SK-N-MC (cell line): ENCODE data around the gene MEGF8.

ENCODE experiments used
- EZH2 ChIP-seq: fragments of 200-600 bp; sonication (generic); IDR thresholded peaks from one replicate; pipeline ENCODE4 v1.6.1; 2017; ENCODE audit warnings: antibody characterized with exemption
- FOXP2 ChIP-seq: optimal IDR thresholded peaks from 2 replicates; pipeline ENCODE3; 2011; ENCODE audit warnings: mild to moderate bottlenecking, moderate library complexity; ENCODE audit not compliant: insufficient read depth; ENCODE audit errors: extremely low read length, control extremely low read depth
- POLR2AphosphoS5 ChIP-seq: IDR thresholded peaks from 2 replicates; pipeline ENCODE4 v1.6.1; 2012; ENCODE audit warnings: mild to moderate bottlenecking, low read depth, low read length, borderline replicate concordance

DNA sequence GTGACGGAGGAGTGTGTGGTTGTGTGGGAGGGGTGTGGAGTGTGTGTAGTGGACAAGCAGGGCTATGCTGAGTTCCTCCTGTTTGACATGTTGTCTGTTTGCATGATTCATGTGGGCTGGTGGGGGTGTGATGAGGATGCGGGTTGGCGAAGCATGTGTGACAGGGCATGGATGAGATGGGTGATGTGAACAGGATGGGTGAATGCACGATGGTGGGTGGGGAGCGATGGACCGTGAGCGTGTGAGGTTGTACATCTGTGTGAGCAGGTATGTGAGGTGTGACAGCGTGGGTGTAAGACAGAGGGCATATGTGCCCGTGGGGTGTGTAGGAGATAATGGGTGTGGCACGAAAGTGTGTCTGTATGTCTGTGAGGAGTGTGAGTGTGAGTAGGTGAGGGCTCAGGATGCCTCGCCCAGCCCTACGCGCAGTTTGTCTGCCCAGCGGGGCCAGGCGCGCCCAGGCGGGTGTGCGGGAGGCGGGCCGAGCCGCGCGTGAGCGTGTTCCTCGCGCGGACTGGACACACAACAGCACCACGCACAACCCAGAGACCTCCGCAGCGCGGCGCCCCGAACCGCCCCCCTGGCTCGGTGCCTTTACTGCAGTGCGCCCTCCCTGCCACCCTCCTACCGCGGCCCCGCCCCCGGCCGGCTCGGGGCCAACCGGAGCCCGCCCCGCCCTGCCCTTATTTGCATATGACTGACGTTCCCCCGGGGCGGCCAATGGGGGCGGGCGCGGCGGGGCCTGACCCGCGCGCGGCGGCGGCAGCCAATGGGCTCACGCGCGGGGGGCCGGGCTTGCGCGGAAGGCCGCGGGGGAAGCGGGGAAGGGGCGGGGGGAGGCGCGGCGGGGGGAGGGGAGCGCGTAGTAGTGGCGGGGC, 42.0 kb upstream of the MEGF8 start:
- TF ChIP-seq EZH2 (no peak), POLR2AphosphoS5 (peak; percentile 75; the same call in 1 of the 2 replicates), FOXP2 (no peak)
